Loucy (cell line): Measurements from ENCODE around the gene LTBP1.

Source experiments
- EZH2phosphoT487 ChIP-seq: fragments of 200-600 bp; IDR thresholded peaks from 2 replicates; pipeline ENCODE4 v1.6.1; 2018; ENCODE audit warnings: antibody characterized with exemption, mild to moderate bottlenecking, moderate library complexity, borderline replicate concordance
- TF ChIP-seq, protein P1 (sequence below): fragments of 200-600 bp; sonication (generic); conservative IDR thresholded peaks from 2 replicates; pipeline ENCODE4 v1.5.1; 2014; ENCODE audit warnings: mild to moderate bottlenecking, antibody characterized with exemption, low read length

DNA sequence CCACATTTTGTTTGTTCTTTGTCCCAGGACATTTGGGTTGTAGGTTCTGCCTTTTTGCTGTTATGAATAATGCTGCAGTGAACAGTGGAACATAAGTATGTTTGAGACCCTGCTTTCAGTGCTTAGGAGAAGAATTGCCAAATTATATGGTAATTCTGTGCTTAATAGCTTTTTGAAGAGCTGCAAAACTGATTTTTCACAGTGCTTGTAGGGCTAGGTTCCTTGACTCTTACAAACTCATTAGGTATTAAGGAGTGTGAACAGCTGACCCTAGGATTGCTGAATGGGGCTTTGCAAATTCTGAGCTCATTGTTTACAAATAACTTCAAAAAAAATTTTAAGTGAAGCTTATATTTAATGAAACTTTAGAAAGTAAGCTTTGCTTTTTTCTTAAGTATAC, 154.2 kb downstream of the LTBP1 start:
- TF ChIP-seq, protein P1, sequence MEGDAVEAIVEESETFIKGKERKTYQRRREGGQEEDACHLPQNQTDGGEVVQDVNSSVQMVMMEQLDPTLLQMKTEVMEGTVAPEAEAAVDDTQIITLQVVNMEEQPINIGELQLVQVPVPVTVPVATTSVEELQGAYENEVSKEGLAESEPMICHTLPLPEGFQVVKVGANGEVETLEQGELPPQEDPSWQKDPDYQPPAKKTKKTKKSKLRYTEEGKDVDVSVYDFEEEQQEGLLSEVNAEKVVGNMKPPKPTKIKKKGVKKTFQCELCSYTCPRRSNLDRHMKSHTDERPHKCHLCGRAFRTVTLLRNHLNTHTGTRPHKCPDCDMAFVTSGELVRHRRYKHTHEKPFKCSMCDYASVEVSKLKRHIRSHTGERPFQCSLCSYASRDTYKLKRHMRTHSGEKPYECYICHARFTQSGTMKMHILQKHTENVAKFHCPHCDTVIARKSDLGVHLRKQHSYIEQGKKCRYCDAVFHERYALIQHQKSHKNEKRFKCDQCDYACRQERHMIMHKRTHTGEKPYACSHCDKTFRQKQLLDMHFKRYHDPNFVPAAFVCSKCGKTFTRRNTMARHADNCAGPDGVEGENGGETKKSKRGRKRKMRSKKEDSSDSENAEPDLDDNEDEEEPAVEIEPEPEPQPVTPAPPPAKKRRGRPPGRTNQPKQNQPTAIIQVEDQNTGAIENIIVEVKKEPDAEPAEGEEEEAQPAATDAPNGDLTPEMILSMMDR: no peak
- no peak for TF ChIP-seq EZH2phosphoT487
